ENCODE results near the gene SLFN11. TPM values are rescaled to one million over a fixed set of nuclear protein-coding genes. Genes with fewer than 3 reads are reported as not detected.
"Not testable (repeated sequence)": the region's sequence is repeated elsewhere in the genome, so short reads cannot be mapped to it uniquely, and the experiment has no call there.

Gene SLFN11
- total RNA-seq, 1 experiment from 2014 or later, result 0.90 TPM

DNA sequence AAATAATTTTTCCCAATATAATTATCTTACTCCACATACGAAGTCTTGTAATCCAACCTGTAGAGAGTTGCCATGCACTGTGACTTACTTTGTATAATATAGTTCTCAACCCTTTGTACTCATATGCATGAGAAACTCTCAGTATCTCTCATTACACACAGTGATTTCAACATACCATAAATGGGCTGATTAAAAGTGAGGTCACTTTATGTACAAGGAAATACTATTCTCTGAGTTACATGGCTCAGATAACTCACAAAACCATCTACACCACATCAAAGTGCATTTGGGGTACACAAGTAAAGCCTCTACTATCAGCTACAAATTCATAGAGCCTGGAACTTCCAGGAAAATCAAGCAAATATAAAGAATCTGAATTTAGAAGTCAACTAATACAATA lies 30.9 kb upstream of the SLFN11 start:
- H2AK5ac ChIP-seq (ENCODE audit: insufficient read length, low read length), result no peak overlapping the region
- no CpG with 5 or more reads among the region's 1 CpG for WGBS (ENCODE audit: extremely low coverage, insufficient read length, low lambda C conversion rate)

DNA sequence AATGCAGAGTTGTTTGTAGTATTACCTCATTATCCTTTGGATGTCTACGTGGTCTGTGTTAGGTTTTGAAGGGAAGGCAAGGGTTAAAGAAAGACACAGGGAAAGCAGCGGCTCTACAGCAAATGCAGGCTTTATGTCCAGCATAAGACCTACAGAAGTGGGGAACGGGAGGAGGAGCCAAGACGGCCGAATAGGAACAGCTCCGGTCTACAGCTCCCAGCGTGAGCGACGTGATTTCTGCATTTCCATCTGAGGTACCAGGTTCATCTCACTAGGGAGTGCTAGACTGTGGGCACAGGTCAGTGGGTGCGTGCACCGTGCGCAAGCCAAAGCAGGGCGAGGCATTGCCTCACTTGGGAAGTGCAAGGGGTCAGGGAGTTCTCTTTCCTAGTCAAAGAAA lies 20.4 kb upstream of the SLFN11 start:
- H2AK5ac ChIP-seq (ENCODE audit: insufficient read length, low read length); H3K23ac ChIP-seq (ENCODE audit: insufficient read length, low read depth, low read length); H3K18ac ChIP-seq (ENCODE audit: insufficient read length, low read depth, low read length); H4K20me1 ChIP-seq (ENCODE audit: control insufficient read depth, insufficient read depth, insufficient read length); H2BK15ac ChIP-seq (ENCODE audit: low read depth, low read length); DNase-seq; H3K14ac ChIP-seq (ENCODE audit: insufficient read depth, low read length); H3K4me3 Mint-ChIP-seq; H2BK120ac ChIP-seq (ENCODE audit: low read depth, low read length, poor library complexity, severe bottlenecking); H3K36me3 Mint-ChIP-seq (ENCODE audit: insufficient read depth in 1 of 3, low read depth in 3 of 3); H4K91ac ChIP-seq (ENCODE audit: insufficient read length, low read depth, low read length); H3T11ph ChIP-seq (ENCODE audit: low read length); H3K56ac ChIP-seq (ENCODE audit: insufficient read length, low read depth, low read length); H3K9me3 ChIP-seq (ENCODE audit: control insufficient read depth, low read depth, low read length); H3K9ac ChIP-seq (ENCODE audit: extremely low read depth, insufficient read length, low read length); H2AFZ ChIP-seq (ENCODE audit: low read length); H3K23me2 ChIP-seq (ENCODE audit: insufficient read length, low read depth, low read length, poor library complexity, severe bottlenecking); H3K4me2 ChIP-seq (ENCODE audit: insufficient read depth, insufficient read length, low read length); H3K4ac ChIP-seq (ENCODE audit: low read depth, low read length); H3K27ac ChIP-seq (ENCODE audit: insufficient read length, low read depth, low read length); H4K5ac ChIP-seq (ENCODE audit: insufficient read length, low read depth, low read length); H3K27me3 ChIP-seq (ENCODE audit: insufficient read depth, low read length); H2BK20ac ChIP-seq (ENCODE audit: low read depth, low read length, poor library complexity, severe bottlenecking); H3K4me1 ChIP-seq (ENCODE audit: insufficient read depth, low read length); H4K8ac ChIP-seq (replicated peaks; ENCODE audit: insufficient read length, low read depth, low read length); H2BK12ac ChIP-seq (ENCODE audit: insufficient read length, low read depth, low read length); H3K79me2 ChIP-seq (ENCODE audit: insufficient read depth, low read length); H3K79me1 ChIP-seq (ENCODE audit: insufficient read depth, low read depth, low read length, poor library complexity, severe bottlenecking); H3K4me1 Mint-ChIP-seq; H2BK5ac ChIP-seq (ENCODE audit: insufficient read length, low read length); H3K27me3 Mint-ChIP-seq (ENCODE audit: low read depth): not testable (repeated sequence)
- WGBS (ENCODE audit: extremely low coverage, insufficient read length, low lambda C conversion rate), result no CpG with 5 or more reads among the region's 13 CpGs
- Mint-ChIP-seq H3K27ac (peak overlapping the region in 1 of 3 experiments; percentile 65; a peak in 1 of 7 replicates), H3K9me3 (peaks cover 7 to 14% of the 10 kb centered on the region in 2 experiments)

More for the DNA sequence above, 30.9 kb upstream of the SLFN11 start:
- Histone ChIP-seq H3K4ac (ENCODE audit: low read depth, low read length) (no peak overlapping the region), H2BK120ac (ENCODE audit: low read depth, low read length, poor library complexity, severe bottlenecking) (no peak overlapping the region), H3T11ph (ENCODE audit: low read length) (no peak overlapping the region), H3K23ac (ENCODE audit: insufficient read length, low read depth, low read length) (no peak overlapping the region), H2BK5ac (ENCODE audit: insufficient read length, low read length) (no peak overlapping the region), H4K91ac (ENCODE audit: insufficient read length, low read depth, low read length) (no peak overlapping the region), H4K8ac (replicated peaks; ENCODE audit: insufficient read length, low read depth, low read length) (no peak overlapping the region), H3K27me3 (ENCODE audit: insufficient read depth, low read length) (no peaks in the 10 kb centered on the region), H3K9me3 (ENCODE audit: control insufficient read depth, low read depth, low read length) (no peaks in the 10 kb centered on the region), H3K14ac (ENCODE audit: insufficient read depth, low read length) (no peak overlapping the region), H2BK20ac (ENCODE audit: low read depth, low read length, poor library complexity, severe bottlenecking) (no peak overlapping the region), H2BK12ac (ENCODE audit: insufficient read length, low read depth, low read length) (no peak overlapping the region), H3K4me1 (ENCODE audit: insufficient read depth, low read length) (no peaks in the 10 kb centered on the region), H3K9ac (ENCODE audit: extremely low read depth, insufficient read length, low read length) (no peak overlapping the region), H3K79me2 (ENCODE audit: insufficient read depth, low read length) (no peaks in the 10 kb centered on the region), H3K4me2 (ENCODE audit: insufficient read depth, insufficient read length, low read length) (no peak overlapping the region), H2BK15ac (ENCODE audit: low read depth, low read length) (no peak overlapping the region), H3K79me1 (ENCODE audit: insufficient read depth, low read depth, low read length, poor library complexity, severe bottlenecking) (no peaks in the 10 kb centered on the region), H3K18ac (ENCODE audit: insufficient read length, low read depth, low read length) (no peak overlapping the region), H3K23me2 (ENCODE audit: insufficient read length, low read depth, low read length, poor library complexity, severe bottlenecking) (no peaks in the 10 kb centered on the region), H3K56ac (ENCODE audit: insufficient read length, low read depth, low read length) (no peak overlapping the region), H3K27ac (ENCODE audit: insufficient read length, low read depth, low read length) (no peak overlapping the region), H2AFZ (ENCODE audit: low read length) (no peak overlapping the region), H4K5ac (ENCODE audit: insufficient read length, low read depth, low read length) (no peak overlapping the region), H4K20me1 (ENCODE audit: control insufficient read depth, insufficient read depth, insufficient read length) (no peaks in the 10 kb centered on the region)
- Mint-ChIP-seq H3K36me3 (ENCODE audit: insufficient read depth in 1 of 3, low read depth in 3 of 3) (peaks cover 0 to 12% (median 0%) of the 10 kb centered on the region in 3 experiments; a peak in 2 of 7 replicates), H3K9me3 (no peaks in the 10 kb centered on the region; a peak in 1 of 5 replicates), H3K27me3 (ENCODE audit: low read depth) (no peaks in the 10 kb centered on the region), H3K4me3 (no peak overlapping the region), H3K4me1 (no peaks in the 10 kb centered on the region), H3K27ac (no peak overlapping the region)
- no peak for DNase-seq
- TF ChIP-seq, protein P1, sequence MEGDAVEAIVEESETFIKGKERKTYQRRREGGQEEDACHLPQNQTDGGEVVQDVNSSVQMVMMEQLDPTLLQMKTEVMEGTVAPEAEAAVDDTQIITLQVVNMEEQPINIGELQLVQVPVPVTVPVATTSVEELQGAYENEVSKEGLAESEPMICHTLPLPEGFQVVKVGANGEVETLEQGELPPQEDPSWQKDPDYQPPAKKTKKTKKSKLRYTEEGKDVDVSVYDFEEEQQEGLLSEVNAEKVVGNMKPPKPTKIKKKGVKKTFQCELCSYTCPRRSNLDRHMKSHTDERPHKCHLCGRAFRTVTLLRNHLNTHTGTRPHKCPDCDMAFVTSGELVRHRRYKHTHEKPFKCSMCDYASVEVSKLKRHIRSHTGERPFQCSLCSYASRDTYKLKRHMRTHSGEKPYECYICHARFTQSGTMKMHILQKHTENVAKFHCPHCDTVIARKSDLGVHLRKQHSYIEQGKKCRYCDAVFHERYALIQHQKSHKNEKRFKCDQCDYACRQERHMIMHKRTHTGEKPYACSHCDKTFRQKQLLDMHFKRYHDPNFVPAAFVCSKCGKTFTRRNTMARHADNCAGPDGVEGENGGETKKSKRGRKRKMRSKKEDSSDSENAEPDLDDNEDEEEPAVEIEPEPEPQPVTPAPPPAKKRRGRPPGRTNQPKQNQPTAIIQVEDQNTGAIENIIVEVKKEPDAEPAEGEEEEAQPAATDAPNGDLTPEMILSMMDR (conservative IDR thresholded peaks at IDR 0.05), result no peak

Data from H9 (cell line).